Ureter (tissue), 1 donor: ENCODE measurements around the gene SLC27A6. TPM values are rescaled to one million over a fixed set of nuclear protein-coding genes. Genes with fewer than 3 reads are reported as not detected.

Experiments
- DNase-seq: peaks from one replicate; pipeline ENCODE4 v3.0.0-alpha.2; 2020; ENCODE audit warnings: low spot score
- total RNA-seq: library from RNA; stranded (reverse); gene quantifications from one replicate; pipeline ENCODE4 v1.2.4, GENCODE V29; 2023
- donor health status: DM: yes; HTN: yes; CAD: no.

SLC27A6 gene
- total RNA-seq, 1 donor from 2014 or later = 7.1 TPM

DNA sequence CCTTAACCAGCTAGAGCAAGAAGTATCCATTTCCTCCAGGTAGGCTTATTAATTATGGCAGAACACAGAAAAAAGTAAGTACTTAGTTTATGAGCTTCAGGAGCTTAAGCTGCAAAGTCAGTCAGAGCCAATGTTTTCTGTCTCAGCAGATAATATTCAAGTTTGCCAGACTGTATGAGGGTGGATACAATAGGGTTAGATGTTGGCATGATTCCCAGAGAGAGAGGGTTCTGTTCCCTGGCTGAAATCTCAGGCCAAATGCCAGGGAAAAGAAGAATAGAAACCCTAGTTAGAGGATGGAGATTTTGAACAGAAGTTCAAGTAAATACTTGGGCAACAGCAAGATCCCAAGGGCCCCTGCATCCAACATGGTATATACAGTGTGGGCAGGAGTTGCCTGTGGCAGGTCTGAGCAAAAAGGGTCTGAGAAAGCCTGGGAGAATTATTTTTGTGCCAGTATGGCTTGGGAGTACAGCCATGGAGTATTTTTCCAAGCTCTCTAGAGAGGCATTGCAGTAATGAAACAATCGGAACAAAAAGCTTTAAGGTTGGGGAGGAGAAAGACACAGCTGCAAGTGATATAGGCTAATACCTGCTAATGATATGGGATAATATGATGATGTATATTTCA, 98.3 kb downstream of the SLC27A6 start:
- DNase-seq = no peak

DNA sequence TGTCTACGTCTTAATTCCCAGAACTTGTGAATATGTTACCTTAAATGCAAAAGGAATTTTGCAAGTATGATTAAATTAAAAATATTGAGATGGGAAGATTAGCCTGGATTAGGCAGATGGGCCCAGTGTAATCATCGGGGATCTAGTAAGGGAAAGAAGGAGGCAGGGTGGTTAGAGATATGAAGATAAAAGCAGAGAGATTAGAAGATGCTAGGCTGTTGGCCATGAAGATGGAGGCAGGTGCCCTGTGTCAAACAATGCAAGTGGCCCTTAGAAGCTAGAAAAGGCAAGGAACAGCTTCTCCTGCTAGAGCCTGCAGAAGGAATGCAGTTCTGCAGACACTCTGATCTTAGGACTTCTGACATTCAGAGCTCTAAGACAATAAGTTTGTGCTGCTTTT, 100.4 kb downstream of the SLC27A6 start:
- DNase-seq = no peak

DNA sequence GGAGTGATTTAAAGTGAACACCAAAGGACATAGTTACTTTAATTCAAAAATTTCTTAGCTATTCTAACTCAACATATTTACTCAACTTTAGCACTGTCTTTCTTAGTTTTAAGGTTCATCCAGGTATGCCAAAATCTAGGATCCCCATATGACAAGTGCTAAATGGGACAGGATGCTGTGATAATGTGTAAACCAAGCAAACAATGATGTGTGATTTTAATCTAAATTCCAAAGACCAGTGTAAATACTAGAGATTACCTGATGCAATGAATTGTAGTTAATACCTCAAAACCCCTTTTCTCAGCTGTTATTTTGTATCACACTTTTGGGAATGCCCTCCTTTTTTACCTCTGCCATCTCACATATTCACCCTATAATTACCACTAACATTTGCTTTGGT, 102.5 kb downstream of the SLC27A6 start:
- no peak for DNase-seq

DNA sequence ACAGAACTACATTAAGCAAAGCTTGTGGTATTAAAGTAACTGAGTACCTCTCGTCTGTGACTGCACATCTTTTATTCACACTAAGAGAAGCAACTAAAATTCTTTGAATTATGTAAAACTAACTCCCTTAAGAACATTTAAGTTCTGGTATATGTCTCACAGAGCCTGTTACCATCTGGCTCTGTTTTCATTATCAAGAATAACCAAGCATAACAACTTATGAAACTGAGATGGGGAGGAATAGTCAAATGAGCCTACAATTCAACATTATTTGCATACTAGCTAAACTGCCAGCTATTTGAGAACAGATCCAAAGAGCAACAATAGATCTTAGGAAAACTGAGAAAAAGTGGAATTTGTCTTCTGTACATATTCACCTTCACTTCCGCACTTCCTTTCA, 104.0 kb downstream of the SLC27A6 start:
- DNase-seq = no peak

DNA sequence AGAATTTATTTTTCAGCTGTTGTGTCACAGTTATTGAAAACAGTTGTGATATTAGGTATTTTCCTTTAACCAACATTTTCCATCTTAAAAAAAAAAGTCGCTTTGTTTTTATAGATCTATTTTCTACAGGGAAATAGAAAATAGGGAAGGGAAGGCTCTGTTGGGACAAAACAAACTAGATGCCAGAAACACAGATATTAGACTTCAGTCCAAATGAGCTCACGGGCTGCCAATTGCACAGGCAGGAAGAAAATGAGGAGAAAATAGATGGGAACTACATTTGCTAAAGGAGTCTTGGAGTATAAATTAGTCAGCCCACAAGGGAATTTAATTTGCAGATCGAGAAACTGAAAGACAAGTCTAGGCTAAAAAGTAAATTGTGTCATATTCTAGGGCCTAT, 107.8 kb downstream of the SLC27A6 start:
- DNase-seq = no peak

DNA sequence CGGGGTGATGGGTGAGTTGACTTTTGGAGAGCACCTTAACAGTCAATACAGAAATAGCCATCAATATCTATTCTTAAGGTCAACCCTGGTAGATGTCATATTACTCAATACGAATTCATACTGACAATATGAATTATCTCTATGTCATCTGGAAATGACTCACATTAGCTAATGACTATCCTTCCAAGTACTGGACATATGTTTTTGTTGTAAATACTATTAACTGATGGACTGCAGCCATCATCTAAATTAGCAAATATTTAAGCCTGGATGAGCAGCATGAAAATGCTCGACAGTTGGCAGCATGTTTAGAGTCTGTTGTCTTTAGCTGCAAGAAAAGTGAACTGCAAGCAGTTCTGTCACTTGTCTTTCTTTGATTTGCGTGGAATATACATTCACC, 109.6 kb downstream of the SLC27A6 start:
- no peak for DNase-seq

DNA sequence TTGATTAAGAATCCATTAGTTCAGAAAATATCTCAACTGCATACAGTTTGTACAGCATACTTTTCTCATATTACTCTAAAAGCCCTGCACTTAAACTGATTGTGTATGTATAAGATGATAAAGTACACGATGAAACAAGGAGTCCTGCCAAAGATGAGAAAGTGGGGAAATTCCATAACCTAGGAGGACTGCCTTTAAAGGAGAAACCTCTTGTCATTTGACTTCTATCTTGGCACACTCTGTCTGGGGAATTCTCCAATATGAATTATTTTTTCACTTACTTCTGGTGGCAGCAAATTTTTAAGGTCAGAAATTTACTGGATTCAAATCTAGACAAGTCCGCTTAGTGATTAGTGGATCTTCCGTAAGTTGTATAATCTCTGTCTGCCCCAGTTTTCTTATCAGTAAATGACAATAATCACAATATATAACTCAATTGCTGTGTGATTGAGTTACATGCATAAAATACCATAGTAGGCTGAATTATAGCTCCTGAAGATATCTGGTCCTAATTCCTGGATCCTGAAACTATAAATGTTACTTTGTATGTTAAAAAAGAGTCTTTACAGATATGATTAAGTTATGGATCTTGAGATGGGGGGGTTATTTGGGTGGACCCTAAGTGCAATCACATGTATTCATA, 112.3 kb downstream of the SLC27A6 start:
- no peak for DNase-seq

DNA sequence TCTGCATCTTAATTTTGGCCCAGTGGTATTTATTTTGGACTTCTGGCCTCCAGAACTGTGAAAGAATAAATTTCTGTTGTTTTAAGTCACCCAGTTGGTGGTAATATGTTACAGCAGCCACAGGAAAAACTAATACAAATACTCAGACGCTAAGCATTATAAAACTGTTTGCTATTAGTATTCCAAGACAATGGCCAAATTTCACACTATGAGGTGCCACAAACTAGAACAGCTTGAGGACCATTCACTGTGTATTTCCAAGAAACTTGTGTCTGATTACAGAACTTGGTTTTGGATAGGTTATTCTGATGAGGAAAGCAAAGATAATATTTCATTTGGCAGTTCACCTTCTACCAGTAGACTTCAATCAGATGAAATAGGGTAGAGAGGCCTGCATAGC, 113.0 kb downstream of the SLC27A6 start:
- DNase-seq = no peak

DNA sequence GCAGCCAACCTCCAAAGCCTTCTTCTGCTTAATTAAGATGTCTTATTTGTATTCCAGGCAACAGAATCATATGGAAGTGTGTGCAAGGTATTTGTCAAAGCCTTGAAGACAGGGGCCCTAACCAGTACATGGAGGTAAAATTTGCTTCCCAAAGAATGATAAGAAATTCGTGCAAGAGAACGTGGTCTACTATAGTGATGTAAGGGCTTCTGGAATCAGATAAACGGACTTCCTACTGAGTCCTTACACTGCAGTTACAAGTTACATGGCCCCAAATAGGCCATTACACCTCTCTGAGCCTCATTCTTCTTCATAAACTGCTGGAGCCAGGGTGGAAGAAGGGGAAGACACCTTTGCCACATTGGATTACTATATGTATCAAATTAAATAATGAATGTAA, 113.4 kb downstream of the SLC27A6 start:
- DNase-seq = no peak

DNA sequence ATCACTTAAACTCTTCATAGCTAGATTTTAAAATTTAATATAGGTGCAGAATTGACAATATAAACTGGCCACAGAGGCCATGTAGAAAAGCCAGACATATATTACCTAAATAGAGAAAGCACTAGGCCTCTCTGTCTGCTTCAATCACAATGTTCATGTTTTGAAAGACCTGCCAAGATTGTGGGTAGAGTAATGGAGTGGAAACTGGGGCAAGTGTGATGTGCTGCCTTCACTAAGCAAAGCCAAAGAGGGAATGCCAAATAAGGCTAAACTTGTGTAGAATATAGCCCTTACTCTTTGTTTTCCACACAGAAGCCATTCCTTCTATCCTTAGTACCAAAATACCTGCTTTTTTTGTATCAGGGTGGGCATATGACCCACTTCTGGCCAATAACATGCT, 114.2 kb downstream of the SLC27A6 start:
- no peak for DNase-seq

DNA sequence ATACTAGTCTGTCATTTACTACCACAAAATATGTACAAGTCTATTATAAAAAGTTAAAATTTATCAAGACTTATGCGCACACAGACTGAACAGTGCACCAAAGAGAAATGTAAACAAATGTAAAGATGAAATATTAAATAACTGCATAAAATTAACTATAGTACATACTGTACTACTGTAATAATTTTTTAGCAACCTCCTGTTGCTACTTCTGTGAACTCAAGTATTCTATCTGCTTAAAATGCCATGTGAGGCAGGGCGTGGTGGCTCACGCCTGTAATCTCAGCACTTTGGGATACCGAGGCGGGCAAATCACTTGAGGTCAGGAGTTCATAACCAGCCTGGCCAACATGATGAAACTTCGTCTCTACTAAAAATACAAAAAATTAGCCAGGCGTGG, 115.5 kb downstream of the SLC27A6 start:
- no peak for DNase-seq

DNA sequence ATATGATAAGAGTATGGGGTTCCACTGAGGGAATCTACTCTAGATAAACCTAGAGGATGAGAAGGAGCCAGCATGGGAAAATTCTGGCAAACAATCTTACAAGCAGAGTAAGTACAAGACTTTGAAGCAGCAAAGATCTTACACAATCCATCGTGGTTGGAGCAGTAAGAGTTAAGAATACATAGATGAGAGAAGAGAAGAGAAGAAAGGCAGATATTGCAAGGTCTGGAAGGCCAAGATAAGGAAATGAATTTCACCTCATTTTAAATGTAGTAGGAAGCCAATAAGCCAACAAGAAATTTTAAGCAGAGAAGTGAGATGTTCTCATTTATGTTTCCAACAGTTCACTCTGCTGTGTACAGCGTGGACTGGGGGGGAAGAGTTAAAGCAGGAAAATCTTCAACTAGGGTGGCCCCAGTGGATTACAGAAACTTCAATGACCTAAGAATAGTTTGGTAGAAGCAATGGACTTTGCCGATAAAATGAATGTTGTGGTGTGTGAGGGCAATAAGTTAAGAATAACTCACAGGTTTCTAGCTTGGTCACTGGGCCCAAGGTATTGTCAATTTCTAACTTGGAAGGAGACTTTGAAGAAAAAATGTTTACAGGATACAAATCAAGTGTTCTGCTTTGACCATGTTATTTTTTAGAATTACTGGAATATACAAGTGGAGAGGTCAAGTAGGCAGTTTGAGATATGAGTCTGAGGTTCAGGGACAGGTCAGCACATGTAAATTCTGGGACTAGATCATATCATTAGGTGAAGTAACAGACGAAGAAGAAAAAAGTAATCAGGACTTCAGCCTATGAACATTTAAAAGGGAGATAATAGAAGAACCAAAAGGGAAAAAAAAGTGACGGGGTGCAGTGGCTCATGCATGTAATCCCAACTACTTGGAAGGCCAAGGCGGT, 117.2 kb downstream of the SLC27A6 start:
- no peak for DNase-seq

Other genes starting within 250 kb of the SLC27A6 start
- gene ISOC1, start 129.3 kb downstream of the SLC27A6 start, total RNA-seq = 21.1 TPM